IMR-90 (cell line): ENCODE data around the gene ASTN2. TPM values are rescaled to one million over a fixed set of nuclear protein-coding genes. Genes with fewer than 3 reads are reported as not detected.

ENCODE experiments used
- ATAC-seq: fragments of 200-7000 bp; cut with Tn5 transposase; 2 replicates; pipeline ENCODE4 v1.9.1; 2020; ENCODE audit warnings: low read depth, mild to moderate bottlenecking, moderate library complexity
- BruUV-seq: library from RNA; stranded (reverse); fragments of 400-500 nt; replicated peaks from 2 replicates; lab custom pipeline; 2021; lab: Mats Ljungman, UMichigan
- CTCF ChIA-PET: fragments of 300-600 bp; formaldehyde crosslinking; extraction: SDS; loops from one replicate; lab custom pipeline; 2021; ENCODE audit warnings: antibody characterized with exemption; lab: Yijun Ruan, JAX
- POLR2A ChIA-PET: fragments of 300-600 bp; sonication (Branson Sonifier 250); formaldehyde crosslinking; loops from one replicate; lab custom pipeline; 2022; ENCODE audit warnings: antibody characterized with exemption; ENCODE audit not compliant: unreplicated experiment; lab: Charles Lee
- DNase-seq: peaks from one replicate; pipeline ENCODE4 v3.0.0; 2013
- H2AFZ ChIP-seq: replicated peaks from 2 replicates; pipeline ENCODE3; 2013; ENCODE audit warnings: low read length, mild to moderate bottlenecking; ENCODE audit not compliant: poor library complexity
- H2AK5ac ChIP-seq: 2 replicates; pipeline ENCODE4 v1.6.1; 2013; ENCODE audit warnings: low read depth, low read length, inconsistent platforms
- H2AK9ac ChIP-seq: replicated peaks from 2 replicates; pipeline ENCODE3; 2013; ENCODE audit warnings: mild to moderate bottlenecking, low read depth, low read length, moderate library complexity; ENCODE audit not compliant: poor library complexity
- H2BK120ac ChIP-seq: 2 replicates; pipeline ENCODE4 v1.6.1; 2013; ENCODE audit warnings: low read depth, low read length, inconsistent platforms
- H2BK15ac ChIP-seq: 3 replicates; pipeline ENCODE4 v1.6.1; 2013; ENCODE audit warnings: low read depth, low read length, inconsistent platforms
- H2BK20ac ChIP-seq: 2 replicates; pipeline ENCODE4 v1.6.1; 2013; ENCODE audit warnings: low read depth, mild to moderate bottlenecking, inconsistent platforms, low read length, moderate library complexity
- H2BK5ac ChIP-seq: 2 replicates; pipeline ENCODE4 v1.6.1; 2013; ENCODE audit warnings: mild to moderate bottlenecking, low read depth, low read length, inconsistent platforms; ENCODE audit not compliant: poor library complexity, severe bottlenecking
- H3K14ac ChIP-seq: replicated peaks from 2 replicates; pipeline ENCODE4 v1.6.1; 2013; ENCODE audit warnings: low read depth, low read length, inconsistent platforms
- H3K18ac ChIP-seq: 2 replicates; pipeline ENCODE4 v1.6.1; 2013; ENCODE audit warnings: low read depth, low read length, control low read depth
- H3K23ac ChIP-seq: 2 replicates; pipeline ENCODE4 v1.6.1; 2013; ENCODE audit warnings: low read depth, low read length, inconsistent platforms
- H3K27ac ChIP-seq: 2 replicates; pipeline ENCODE4 v1.5.1; 2013; ENCODE audit warnings: mild to moderate bottlenecking, control low read depth, low read length; ENCODE audit not compliant: insufficient read depth
- H3K27me3 ChIP-seq: 2 replicates; pipeline ENCODE4 v1.6.1; 2013; ENCODE audit warnings: low read length; ENCODE audit not compliant: control insufficient read depth, insufficient read depth
- H3K36me3 ChIP-seq: 2 replicates; pipeline ENCODE4 v1.6.1; 2013; ENCODE audit warnings: low read length, mixed read lengths; ENCODE audit not compliant: control insufficient read depth, insufficient read depth
- H3K4ac ChIP-seq: 2 replicates; pipeline ENCODE4 v1.6.1; 2013; ENCODE audit warnings: low read depth, low read length, inconsistent platforms
- H3K4me1 ChIP-seq: 2 replicates; pipeline ENCODE4 v1.6.1; 2013; ENCODE audit warnings: low read length, mixed read lengths; ENCODE audit not compliant: control insufficient read depth, insufficient read depth
- H3K4me2 ChIP-seq: 2 replicates; pipeline ENCODE4 v1.6.1; 2013; ENCODE audit warnings: low read depth, mild to moderate bottlenecking, control low read depth, low read length, moderate library complexity
- H3K4me3 ChIP-seq: 2 replicates; pipeline ENCODE4 v1.5.1; 2013; ENCODE audit warnings: low read depth, mild to moderate bottlenecking, control low read depth, low read length, moderate library complexity; ENCODE audit not compliant: insufficient read depth
- H3K56ac ChIP-seq: 2 replicates; pipeline ENCODE4 v1.6.1; 2013; ENCODE audit warnings: low read length, inconsistent platforms; ENCODE audit not compliant: insufficient read depth; ENCODE audit errors: extremely low read depth
- H3K79me1 ChIP-seq, 2 experiments: 2 replicates each; pipeline ENCODE4 v1.6.1; 2013; ENCODE audit warnings: low read length in 2 of 2, inconsistent platforms in 1 of 2, low read depth in 1 of 2
- H3K9ac ChIP-seq: 2 replicates; pipeline ENCODE4 v1.6.1; 2013; ENCODE audit warnings: low read depth, low read length, control low read depth
- H3K9me1 ChIP-seq: 2 replicates; pipeline ENCODE4 v1.6.1; 2013; ENCODE audit warnings: low read length, inconsistent platforms; ENCODE audit not compliant: insufficient read depth
- H3K9me3 ChIP-seq: 2 replicates; pipeline ENCODE4 v1.6.1; 2013; ENCODE audit warnings: low read length; ENCODE audit not compliant: control insufficient read depth, insufficient read depth
- H4K20me1 ChIP-seq: 2 replicates; pipeline ENCODE4 v1.6.1; 2013; ENCODE audit warnings: low read length, inconsistent platforms; ENCODE audit not compliant: insufficient read depth
- H4K5ac ChIP-seq: 2 replicates; pipeline ENCODE4 v1.6.1; 2013; ENCODE audit warnings: mild to moderate bottlenecking, low read depth, low read length, control low read depth
- H4K8ac ChIP-seq, 2 experiments: 2 replicates each; pipeline ENCODE4 v1.6.1; 2013; ENCODE audit warnings: low read depth in 2 of 2, low read length in 2 of 2, control low read depth in 1 of 2, inconsistent platforms in 1 of 2
- H4K91ac ChIP-seq: 2 replicates; pipeline ENCODE4 v1.6.1; 2013; ENCODE audit warnings: low read depth, low read length, inconsistent platforms; ENCODE audit not compliant: insufficient read depth
- BHLHE40 ChIP-seq: fragments of 150-350 bp; IDR thresholded peaks from 2 replicates; pipeline ENCODE4 v1.6.1; 2016; ENCODE audit warnings: mild to moderate bottlenecking, low read depth, low read length
- CEBPB ChIP-seq: IDR thresholded peaks from 2 replicates; pipeline ENCODE4 v1.6.1; 2012; ENCODE audit warnings: low read depth, low read length, improper control_type of control experiment
- CHD1 ChIP-seq: IDR thresholded peaks from 2 replicates; pipeline ENCODE4 v1.6.1; 2012; ENCODE audit warnings: low read depth, low read length, improper control_type of control experiment
- ELK1 ChIP-seq: fragments of 150-350 bp; IDR thresholded peaks from 2 replicates; pipeline ENCODE4 v1.6.1; 2016; ENCODE audit warnings: low read depth, mild to moderate bottlenecking, low read length, moderate library complexity, borderline replicate concordance
- FOS ChIP-seq: fragments of 150-350 bp; IDR thresholded peaks from 2 replicates; pipeline ENCODE4 v1.6.1; 2016; ENCODE audit warnings: low read depth, low read length
- MAFK ChIP-seq: IDR thresholded peaks from 2 replicates; pipeline ENCODE4 v1.6.1; 2012; ENCODE audit warnings: low read depth, low read length, improper control_type of control experiment
- MAZ ChIP-seq: IDR thresholded peaks from 2 replicates; pipeline ENCODE4 v1.6.1; 2012; ENCODE audit warnings: low read depth, mild to moderate bottlenecking, low read length, improper control_type of control experiment, moderate library complexity, borderline replicate concordance
- MXI1 ChIP-seq: IDR thresholded peaks from 2 replicates; pipeline ENCODE4 v1.6.1; 2012; ENCODE audit warnings: low read depth, mild to moderate bottlenecking, low read length, moderate library complexity, borderline replicate concordance
- NFE2L2 ChIP-seq: fragments of 150-350 bp; IDR thresholded peaks from 2 replicates; pipeline ENCODE4 v1.6.1; 2016; ENCODE audit warnings: low read depth, mild to moderate bottlenecking, low read length
- POLR2A ChIP-seq: IDR thresholded peaks from 2 replicates; pipeline ENCODE4 v1.6.1; 2012; ENCODE audit warnings: mild to moderate bottlenecking, low read depth, low read length
- RAD21 ChIP-seq: IDR thresholded peaks from 2 replicates; pipeline ENCODE4 v1.6.1; 2012; ENCODE audit warnings: low read length, improper control_type of control experiment
- RCOR1 ChIP-seq: IDR thresholded peaks from 2 replicates; pipeline ENCODE4 v1.6.1; 2012; ENCODE audit warnings: mild to moderate bottlenecking, low read length, improper control_type of control experiment; ENCODE audit not compliant: insufficient replicate concordance
- RFX5 ChIP-seq: IDR thresholded peaks from 2 replicates; pipeline ENCODE4 v1.8.0; 2012; ENCODE audit warnings: low read depth, mild to moderate bottlenecking, low read length, moderate library complexity
- SMC3 ChIP-seq: fragments of 150-350 bp; IDR thresholded peaks from 2 replicates; pipeline ENCODE4 v1.6.1; 2016; ENCODE audit warnings: low read depth, mild to moderate bottlenecking, antibody characterized with exemption, low read length, moderate library complexity
- USF2 ChIP-seq: fragments of 150-350 bp; IDR thresholded peaks from 2 replicates; pipeline ENCODE4 v1.6.1; 2017; ENCODE audit warnings: mild to moderate bottlenecking, antibody characterized with exemption, low read length, low read depth
- WGBS, 2 experiments: methylation state at CpG; one replicate each; pipeline versions ENCODE4 v1.1.5 to v1.1.7; 2013; ENCODE audit warnings: missing lambda C conversion rate in 2 of 2; ENCODE audit not compliant: insufficient read length in 1 of 2; ENCODE audit errors: extremely low coverage in 2 of 2; 5-methylcytosine and 5-hydroxymethylcytosine counted together
- dilution Hi-C: fragments of 300-500 bp; cut with HindIII; formaldehyde crosslinking; loops from one replicate; pipeline ENCODE4 v1.14.3; 2018; ENCODE audit warnings: low sequenced_read_pairs; ENCODE audit not compliant: unreplicated experiment
- in situ Hi-C: fragments of 300-500 bp; cut with MboI; formaldehyde crosslinking; loops from 3 replicates; pipeline ENCODE4 v1.14.3; 2019; ENCODE audit warnings: low sequenced_read_pairs, inconsistent platforms, mixed read lengths
- intact Hi-C: fragments of 100-400 bp; cut with micrococcal nuclease; formaldehyde crosslinking; loops from 2 replicates; pipeline ENCODE4 v1.10.0; 2022
- polyA plus RNA-seq, 3 experiments: library from polyadenylated mRNA; depleted of rRNA; stranded (reverse); fragments of >200 nt; gene quantifications; 2 replicates each; pipeline ENCODE4 v1.2.3, GENCODE V29; 2012; ENCODE audit warnings: low replicate concordance in 1 of 3
- total RNA-seq: library from RNA; depleted of rRNA; stranded (reverse); fragments of >200 nt; gene quantifications from 2 replicates; pipeline ENCODE4 v1.2.3, GENCODE V29; 2012
- TF ChIP-seq, protein P1 (sequence below): conservative IDR thresholded peaks from 2 replicates; pipeline ENCODE4 v1.5.1; 2012; ENCODE audit warnings: mild to moderate bottlenecking, low read depth, low read length, improper control_type of control experiment

The ASTN2 gene
- total and polyA plus RNA-seq, 2 of the 4 experiments (the other 2 are of a cell fraction) = 3.8 to 6.8 TPM

DNA sequence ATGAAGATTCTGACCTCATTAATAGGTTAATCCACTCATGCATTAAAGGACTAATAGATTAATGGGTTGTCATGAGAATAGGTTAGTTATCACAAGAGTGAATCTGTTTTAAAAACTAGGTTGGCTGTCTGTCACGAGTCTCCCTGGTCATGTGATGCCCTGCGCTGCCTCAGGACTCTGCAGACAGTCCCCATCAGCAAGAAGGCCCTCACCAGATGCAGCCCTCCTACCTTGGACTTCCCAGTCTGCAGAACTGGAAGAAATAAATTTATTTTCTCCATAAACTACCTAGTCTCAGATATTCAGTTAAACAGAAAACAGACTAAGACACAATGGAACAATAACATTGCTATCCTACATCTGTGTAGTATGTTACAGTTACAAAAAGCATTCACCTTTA is 227.4 kb downstream of the ASTN2 start:
- Histone ChIP-seq H3K9me1 (no peaks in the 10 kb centered on the region), H3K4ac (no peak overlapping the region), H3K4me2 (no peak overlapping the region), H3K9ac (no peak overlapping the region), H2AK5ac (no peak overlapping the region), H4K5ac (no peak overlapping the region), H2BK120ac (no peak overlapping the region), H3K18ac (no peak overlapping the region), H2BK5ac (no peak overlapping the region), H2BK15ac (no peak overlapping the region), H3K56ac (no peak overlapping the region), H3K4me1 (no peaks in the 10 kb centered on the region), H3K27me3 (no peaks in the 10 kb centered on the region), H3K27ac (no peak overlapping the region), H2AK9ac (no peak overlapping the region), H4K91ac (no peak overlapping the region), H3K79me1 (no peaks in the 10 kb centered on the region), H3K23ac (no peak overlapping the region), H4K8ac (no peak overlapping the region), H2BK20ac (no peak overlapping the region), H4K20me1 (no peaks in the 10 kb centered on the region), H2AFZ (no peak overlapping the region), H3K9me3 (peaks cover 7% of the 10 kb centered on the region; the same call in 1 of the 2 replicates), H3K14ac (no peak overlapping the region), H3K4me3 (no peak overlapping the region), H3K36me3 (no peaks in the 10 kb centered on the region)
- BruUV-seq = no TSS peak
- no CpG with 5 or more reads among the region's 2 CpGs for WGBS, 2 experiments
- intact Hi-C loops = no loop called here
- TF ChIP-seq MXI1 = no peak
- no peak for TF ChIP-seq NFE2L2
- TF ChIP-seq RCOR1 = no peak
- TF ChIP-seq CHD1 = no peak
- TF ChIP-seq, protein P1, sequence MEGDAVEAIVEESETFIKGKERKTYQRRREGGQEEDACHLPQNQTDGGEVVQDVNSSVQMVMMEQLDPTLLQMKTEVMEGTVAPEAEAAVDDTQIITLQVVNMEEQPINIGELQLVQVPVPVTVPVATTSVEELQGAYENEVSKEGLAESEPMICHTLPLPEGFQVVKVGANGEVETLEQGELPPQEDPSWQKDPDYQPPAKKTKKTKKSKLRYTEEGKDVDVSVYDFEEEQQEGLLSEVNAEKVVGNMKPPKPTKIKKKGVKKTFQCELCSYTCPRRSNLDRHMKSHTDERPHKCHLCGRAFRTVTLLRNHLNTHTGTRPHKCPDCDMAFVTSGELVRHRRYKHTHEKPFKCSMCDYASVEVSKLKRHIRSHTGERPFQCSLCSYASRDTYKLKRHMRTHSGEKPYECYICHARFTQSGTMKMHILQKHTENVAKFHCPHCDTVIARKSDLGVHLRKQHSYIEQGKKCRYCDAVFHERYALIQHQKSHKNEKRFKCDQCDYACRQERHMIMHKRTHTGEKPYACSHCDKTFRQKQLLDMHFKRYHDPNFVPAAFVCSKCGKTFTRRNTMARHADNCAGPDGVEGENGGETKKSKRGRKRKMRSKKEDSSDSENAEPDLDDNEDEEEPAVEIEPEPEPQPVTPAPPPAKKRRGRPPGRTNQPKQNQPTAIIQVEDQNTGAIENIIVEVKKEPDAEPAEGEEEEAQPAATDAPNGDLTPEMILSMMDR = no peak
- TF ChIP-seq FOS = no peak
- no peak for TF ChIP-seq MAFK
- no peak for TF ChIP-seq CEBPB
- TF ChIP-seq BHLHE40 = no peak
- TF ChIP-seq SMC3 = no peak
- TF ChIP-seq MAZ = no peak
- TF ChIP-seq POLR2A = no peak
- no peak for TF ChIP-seq RAD21
- no peak for TF ChIP-seq RFX5
- no peak for TF ChIP-seq USF2
- TF ChIP-seq ELK1 = no peak
- ChIA-PET CTCF (no interaction called here), POLR2A (no interaction called here)
- ATAC-seq = no peak
- DNase-seq = no peak
- in situ Hi-C loops = no loop called here
- dilution Hi-C loops = no loop called here
